ENCODE data around the gene TXNDC17.

DNA sequence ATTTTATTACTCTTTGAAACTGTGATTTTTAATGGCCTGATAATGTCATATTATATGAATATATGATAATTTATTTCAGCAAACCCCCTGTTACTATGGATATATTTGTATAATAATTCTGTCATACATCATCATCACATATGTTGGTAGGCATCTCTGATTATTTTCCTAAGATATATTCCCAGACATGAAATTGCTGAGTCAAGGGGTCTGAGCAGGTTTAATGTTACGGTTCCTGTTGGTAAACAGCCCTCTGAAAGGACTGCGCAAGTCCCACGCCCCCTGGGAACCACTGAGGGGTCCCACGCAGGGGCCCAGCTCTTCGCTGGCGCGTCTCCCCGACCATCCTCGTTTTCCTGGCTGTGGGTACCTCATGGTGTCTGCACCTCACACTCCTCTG lies 48.1 kb downstream of the TXNDC17 start:
- TF ChIP-seq, protein P1, sequence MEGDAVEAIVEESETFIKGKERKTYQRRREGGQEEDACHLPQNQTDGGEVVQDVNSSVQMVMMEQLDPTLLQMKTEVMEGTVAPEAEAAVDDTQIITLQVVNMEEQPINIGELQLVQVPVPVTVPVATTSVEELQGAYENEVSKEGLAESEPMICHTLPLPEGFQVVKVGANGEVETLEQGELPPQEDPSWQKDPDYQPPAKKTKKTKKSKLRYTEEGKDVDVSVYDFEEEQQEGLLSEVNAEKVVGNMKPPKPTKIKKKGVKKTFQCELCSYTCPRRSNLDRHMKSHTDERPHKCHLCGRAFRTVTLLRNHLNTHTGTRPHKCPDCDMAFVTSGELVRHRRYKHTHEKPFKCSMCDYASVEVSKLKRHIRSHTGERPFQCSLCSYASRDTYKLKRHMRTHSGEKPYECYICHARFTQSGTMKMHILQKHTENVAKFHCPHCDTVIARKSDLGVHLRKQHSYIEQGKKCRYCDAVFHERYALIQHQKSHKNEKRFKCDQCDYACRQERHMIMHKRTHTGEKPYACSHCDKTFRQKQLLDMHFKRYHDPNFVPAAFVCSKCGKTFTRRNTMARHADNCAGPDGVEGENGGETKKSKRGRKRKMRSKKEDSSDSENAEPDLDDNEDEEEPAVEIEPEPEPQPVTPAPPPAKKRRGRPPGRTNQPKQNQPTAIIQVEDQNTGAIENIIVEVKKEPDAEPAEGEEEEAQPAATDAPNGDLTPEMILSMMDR (IDR thresholded peaks at IDR 0.05): no peak
- TF ChIP-seq POLR2A (IDR thresholded peaks at IDR 0.05): no peak

All from uterus (tissue), 2 donors.